SIG-M5 (cell line): ENCODE measurements around the gene CRACDL.

ENCODE experiments used
- DNase-seq: peaks from one replicate; lab custom pipeline; 2025; lab: John Stamatoyannopoulos, UW

CRACDL gene

GRCh38 chr2:98803405-98804264 lies 132.4 kb downstream of the CRACDL start:
- no peak for DNase-seq

- DNase-seq: no peak
Observed at GRCh38 chr2:98802344-98802743, 133.7 kb downstream of the CRACDL start.

- DNase-seq: no peak
Observed at GRCh38 chr2:98801921-98802321, 134.1 kb downstream of the CRACDL start.

- DNase-seq: no peak
Observed at GRCh38 chr2:98801286-98801685, 134.7 kb downstream of the CRACDL start.

- no peak for DNase-seq
Observed at GRCh38 chr2:98800330-98801064, 135.5 kb downstream of the CRACDL start.

GRCh38 chr2:98799375-98800329 lies 136.4 kb downstream of the CRACDL start:
- no peak for DNase-seq

- DNase-seq: no peak
Observed at GRCh38 chr2:98796775-98797544, 139.1 kb downstream of the CRACDL start.

- no peak for DNase-seq
Observed at GRCh38 chr2:98795891-98796676, 139.9 kb downstream of the CRACDL start.

- DNase-seq: no peak
Observed at GRCh38 chr2:98793897-98794830, 141.9 kb downstream of the CRACDL start.

GRCh38 chr2:98793275-98793674 lies 142.8 kb downstream of the CRACDL start:
- DNase-seq: no peak

GRCh38 chr2:98790221-98790620 lies 145.8 kb downstream of the CRACDL start:
- no peak for DNase-seq

- no peak for DNase-seq
Observed at GRCh38 chr2:98787700-98788099, 148.3 kb downstream of the CRACDL start.

- DNase-seq: no peak
Observed at GRCh38 chr2:98786179-98786578, 149.8 kb downstream of the CRACDL start.

GRCh38 chr2:98782570-98782969 lies 153.5 kb downstream of the CRACDL start:
- DNase-seq: no peak

GRCh38 chr2:98781822-98782221 lies 154.2 kb downstream of the CRACDL start:
- no peak for DNase-seq

- DNase-seq: no peak
Observed at GRCh38 chr2:98778741-98779483, 157.1 kb downstream of the CRACDL start.

- no peak for DNase-seq
Observed at GRCh38 chr2:98778151-98778550, 157.9 kb downstream of the CRACDL start.

- DNase-seq: no peak
Observed at GRCh38 chr2:98777710-98778109, 158.3 kb downstream of the CRACDL start.

GRCh38 chr2:98777076-98777475 lies 158.9 kb downstream of the CRACDL start:
- DNase-seq: no peak
